Mesothelial cell of epicardium (in vitro differentiated cells): ENCODE measurements around the gene ANKRD62. TPM values are rescaled to one million over a fixed set of nuclear protein-coding genes. Genes with fewer than 3 reads are reported as not detected.
"Not testable (repeated sequence)": the region's sequence is repeated elsewhere in the genome, so short reads cannot be mapped to it uniquely, and the experiment has no call there.

Experiments
- DNase-seq, 2 experiments: peaks; one replicate each; pipeline ENCODE4 v3.0.0; 2021; ENCODE audit warnings: low spot score in 2 of 2; ENCODE audit not compliant: unreplicated experiment in 2 of 2
- H3K27ac Mint-ChIP-seq: 2 replicates; pipeline ENCODE4 v1.8.0; 2021; ENCODE audit warnings: mixed read lengths
- H3K27me3 Mint-ChIP-seq: 2 replicates; pipeline ENCODE4 v1.8.0; 2021; ENCODE audit warnings: low read depth, mixed read lengths
- H3K36me3 Mint-ChIP-seq: 2 replicates; pipeline ENCODE4 v1.8.0; 2021; ENCODE audit warnings: mixed read lengths
- H3K4me1 Mint-ChIP-seq: 2 replicates; pipeline ENCODE4 v1.8.0; 2021; ENCODE audit warnings: mixed read lengths
- H3K4me3 Mint-ChIP-seq: 2 replicates; pipeline ENCODE4 v1.8.0; 2021; ENCODE audit warnings: mild to moderate bottlenecking, moderate library complexity, mixed read lengths
- H3K9me3 Mint-ChIP-seq: 2 replicates; pipeline ENCODE4 v1.8.0; 2021; ENCODE audit warnings: mixed read lengths
- total RNA-seq: library from RNA; stranded (reverse); gene quantifications from 3 replicates; pipeline ENCODE4 v1.2.1, GENCODE V29; 2021
- TF ChIP-seq, protein P1 (sequence below): fragments of 200-600 bp; sonication (generic); IDR thresholded peaks from one replicate; pipeline ENCODE4 v1.5.0; 2021; ENCODE audit warnings: antibody characterized with exemption; ENCODE audit not compliant: unreplicated experiment

Gene ANKRD62
- total RNA-seq, 1 donor from 2014 or later = not detected

DNA sequence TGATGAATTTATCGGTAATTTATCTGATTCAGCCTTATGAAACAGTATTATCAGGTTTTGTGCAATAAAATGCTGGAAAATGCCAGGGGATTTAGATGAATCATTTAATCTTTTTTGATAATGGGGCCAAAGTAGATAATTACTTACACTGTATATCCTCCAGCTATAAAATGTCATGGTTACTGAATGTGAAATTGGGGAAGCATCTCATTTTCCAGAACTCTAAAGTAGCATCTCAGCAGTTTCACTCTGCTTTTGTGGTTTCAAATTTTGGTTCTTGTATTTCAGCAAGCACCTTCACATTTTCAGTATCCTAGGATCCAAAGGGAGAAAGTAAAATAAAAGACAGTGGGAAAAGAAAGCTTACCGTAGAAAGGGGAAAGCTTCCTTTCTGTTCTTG lies 12.8 kb downstream of the ANKRD62 start:
- H3K4me3 Mint-ChIP-seq = no peak overlapping the region
- TF ChIP-seq, protein P1, sequence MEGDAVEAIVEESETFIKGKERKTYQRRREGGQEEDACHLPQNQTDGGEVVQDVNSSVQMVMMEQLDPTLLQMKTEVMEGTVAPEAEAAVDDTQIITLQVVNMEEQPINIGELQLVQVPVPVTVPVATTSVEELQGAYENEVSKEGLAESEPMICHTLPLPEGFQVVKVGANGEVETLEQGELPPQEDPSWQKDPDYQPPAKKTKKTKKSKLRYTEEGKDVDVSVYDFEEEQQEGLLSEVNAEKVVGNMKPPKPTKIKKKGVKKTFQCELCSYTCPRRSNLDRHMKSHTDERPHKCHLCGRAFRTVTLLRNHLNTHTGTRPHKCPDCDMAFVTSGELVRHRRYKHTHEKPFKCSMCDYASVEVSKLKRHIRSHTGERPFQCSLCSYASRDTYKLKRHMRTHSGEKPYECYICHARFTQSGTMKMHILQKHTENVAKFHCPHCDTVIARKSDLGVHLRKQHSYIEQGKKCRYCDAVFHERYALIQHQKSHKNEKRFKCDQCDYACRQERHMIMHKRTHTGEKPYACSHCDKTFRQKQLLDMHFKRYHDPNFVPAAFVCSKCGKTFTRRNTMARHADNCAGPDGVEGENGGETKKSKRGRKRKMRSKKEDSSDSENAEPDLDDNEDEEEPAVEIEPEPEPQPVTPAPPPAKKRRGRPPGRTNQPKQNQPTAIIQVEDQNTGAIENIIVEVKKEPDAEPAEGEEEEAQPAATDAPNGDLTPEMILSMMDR = no peak
- H3K4me1 Mint-ChIP-seq = no peaks in the 10 kb centered on the region
- no peaks in the 10 kb centered on the region for H3K36me3 Mint-ChIP-seq
- DNase-seq = no peak
- no peak overlapping the region for H3K27ac Mint-ChIP-seq
- H3K9me3 Mint-ChIP-seq = peaks cover 2% of the 10 kb centered on the region
- peaks cover 69% of the 10 kb centered on the region for H3K27me3 Mint-ChIP-seq

DNA sequence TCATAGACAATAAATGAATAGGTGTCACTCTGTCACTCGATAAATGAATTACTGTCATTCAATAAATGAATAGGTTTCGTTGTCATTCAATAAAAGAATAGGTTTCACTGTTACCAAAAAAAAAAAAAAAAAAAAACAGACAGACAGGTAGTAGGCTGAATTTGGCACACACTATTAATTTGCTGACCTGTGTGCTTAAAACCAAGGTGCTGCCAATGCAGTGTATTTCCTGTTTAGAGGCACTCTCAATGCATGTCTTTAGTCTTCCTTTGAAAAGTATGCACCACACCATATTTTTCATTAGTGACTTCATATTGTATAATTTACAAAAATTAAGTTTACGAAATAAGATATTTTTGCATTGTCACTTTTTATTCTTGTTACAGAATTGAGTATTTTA lies 16.2 kb downstream of the ANKRD62 start:
- TF ChIP-seq, protein P1 = no peak
- Mint-ChIP-seq H3K27ac (no peak overlapping the region), H3K27me3 (peaks cover 59% of the 10 kb centered on the region), H3K4me3 (no peak overlapping the region), H3K36me3 (no peaks in the 10 kb centered on the region), H3K4me1 (no peaks in the 10 kb centered on the region), H3K9me3 (peaks cover 10% of the 10 kb centered on the region)
- no peak for DNase-seq

DNA sequence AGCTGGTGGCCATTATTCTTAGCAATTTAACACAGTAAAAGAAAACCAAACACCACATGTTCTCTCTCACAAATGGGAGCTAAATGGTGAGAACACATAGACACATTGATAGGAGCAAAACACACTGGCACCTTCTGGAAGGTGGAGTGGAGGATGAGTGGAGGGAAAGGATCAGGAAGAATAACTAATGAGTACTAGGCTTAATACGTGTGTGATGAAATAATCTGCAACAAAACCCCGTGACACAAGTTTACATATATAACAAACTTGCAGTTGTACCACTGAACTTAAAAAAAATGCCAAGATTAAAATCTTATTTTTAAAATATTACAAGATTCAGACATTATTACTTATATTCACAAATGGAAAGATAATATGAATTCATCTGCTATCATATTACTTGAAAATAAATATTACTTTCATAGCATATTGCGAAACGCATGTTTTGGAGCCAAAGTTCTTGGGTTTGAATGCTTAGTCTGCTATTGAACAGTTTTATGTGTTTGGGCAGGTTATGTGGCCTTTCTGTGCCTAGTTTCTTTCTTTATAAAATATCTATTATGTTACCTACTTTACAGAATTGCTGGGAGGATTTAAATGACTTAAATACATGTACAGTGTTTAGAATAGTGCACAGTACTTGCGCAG lies 20.5 kb downstream of the ANKRD62 start:
- peaks cover 51% of the 10 kb centered on the region for H3K27me3 Mint-ChIP-seq
- no peak overlapping the region for H3K27ac Mint-ChIP-seq
- peaks cover 10% of the 10 kb centered on the region for H3K9me3 Mint-ChIP-seq
- TF ChIP-seq, protein P1 = no peak
- H3K4me3 Mint-ChIP-seq = no peak overlapping the region
- H3K36me3 Mint-ChIP-seq = no peaks in the 10 kb centered on the region
- no peak for DNase-seq
- no peaks in the 10 kb centered on the region for H3K4me1 Mint-ChIP-seq

DNA sequence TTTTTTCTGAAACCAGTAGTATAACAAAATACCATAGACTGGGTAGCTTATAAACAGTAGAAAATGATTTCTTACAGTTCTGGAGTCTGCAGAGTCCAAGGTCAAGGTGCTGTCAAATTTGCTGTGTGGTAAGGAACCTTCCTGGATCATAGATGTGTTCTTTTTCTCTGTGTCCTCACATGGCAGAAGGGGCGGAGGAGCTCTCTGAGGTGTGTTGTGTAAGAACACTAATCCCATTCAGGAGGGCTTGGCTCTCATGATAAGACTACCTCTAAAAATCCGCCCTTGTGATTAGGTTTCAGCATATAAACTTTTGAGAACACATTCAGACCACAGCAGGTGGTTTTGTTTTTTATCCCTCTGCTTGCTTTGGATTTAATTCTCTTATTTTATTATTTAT lies 25.7 kb downstream of the ANKRD62 start:
- no peak for DNase-seq
- H3K27me3 Mint-ChIP-seq = peaks cover 27% of the 10 kb centered on the region
- H3K27ac Mint-ChIP-seq = no peak overlapping the region
- H3K9me3 Mint-ChIP-seq = no peaks in the 10 kb centered on the region
- no peaks in the 10 kb centered on the region for H3K36me3 Mint-ChIP-seq
- no peak overlapping the region for H3K4me3 Mint-ChIP-seq
- H3K4me1 Mint-ChIP-seq = no peaks in the 10 kb centered on the region
- TF ChIP-seq, protein P1 = no peak

DNA sequence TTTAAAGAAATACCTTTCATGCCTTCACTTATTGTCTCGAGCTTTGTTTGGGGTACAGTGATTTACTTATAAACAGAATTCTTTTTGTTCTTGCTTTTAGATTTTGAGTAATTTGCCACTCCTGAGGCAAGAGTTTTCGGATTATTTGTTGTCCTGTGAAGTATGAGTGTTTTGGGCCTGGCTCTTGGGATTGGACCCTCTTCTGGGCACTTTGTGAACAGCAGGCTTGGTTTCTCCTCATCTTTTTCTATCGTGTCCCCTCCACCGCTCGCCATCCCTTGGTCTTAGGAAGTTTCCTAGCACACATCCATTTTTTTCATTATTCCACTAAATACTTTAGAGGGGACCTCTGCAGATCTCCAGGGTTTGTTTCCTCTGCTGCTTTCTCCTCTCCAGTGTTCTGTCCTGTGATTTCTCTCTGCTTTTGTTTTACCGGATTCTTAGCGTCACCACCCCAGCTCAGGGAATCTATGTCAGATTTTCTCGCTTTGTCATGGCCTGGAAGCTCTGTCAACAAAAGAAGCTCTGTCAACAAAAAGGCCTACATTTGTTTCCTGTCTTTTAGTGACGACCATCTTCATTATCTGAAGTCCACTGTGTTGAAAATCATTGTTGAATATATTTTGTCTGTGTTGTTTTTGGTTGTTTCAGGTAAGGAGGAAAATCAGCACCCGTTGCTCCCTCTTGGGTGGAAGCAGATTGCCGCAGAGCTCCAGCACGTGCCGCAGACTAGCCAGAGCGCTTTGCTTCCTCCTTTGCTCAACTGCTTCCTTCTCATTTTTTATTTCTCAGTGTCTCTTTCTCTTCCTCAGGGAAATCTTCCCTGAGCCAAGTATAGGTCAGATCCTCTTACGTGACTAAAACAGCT lies 27.8 kb downstream of the ANKRD62 start:
- Mint-ChIP-seq H3K4me3 (peak overlapping the region; percentile 7), H3K9me3 (peaks cover 10% of the 10 kb centered on the region), H3K36me3 (no peaks in the 10 kb centered on the region), H3K27me3 (peaks cover 15% of the 10 kb centered on the region), H3K4me1 (no peaks in the 10 kb centered on the region), H3K27ac (no peak overlapping the region)
- no peak for DNase-seq
- TF ChIP-seq, protein P1 = no peak

DNA sequence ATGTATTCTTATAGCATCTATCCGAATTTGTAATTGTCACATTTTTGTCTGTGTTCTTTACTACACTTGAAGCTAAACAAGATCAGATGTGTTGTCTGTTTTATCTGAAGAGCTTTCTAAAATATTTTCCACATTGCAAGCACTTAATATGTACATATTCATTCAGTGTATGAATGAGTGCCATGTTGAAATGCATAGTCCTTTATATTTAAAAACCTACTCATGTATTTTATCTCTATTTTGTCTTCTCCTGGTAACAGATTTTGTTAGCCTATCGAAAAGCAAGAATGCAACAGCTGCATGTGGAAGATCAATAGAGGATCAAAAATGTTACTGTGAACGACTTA lies 28.4 kb downstream of the ANKRD62 start:
- H3K36me3 Mint-ChIP-seq, H3K4me3 Mint-ChIP-seq, H3K9me3 Mint-ChIP-seq, DNase-seq, H3K27ac Mint-ChIP-seq, H3K4me1 Mint-ChIP-seq: not testable (repeated sequence)
- peaks cover 12% of the 10 kb centered on the region for H3K27me3 Mint-ChIP-seq

DNA sequence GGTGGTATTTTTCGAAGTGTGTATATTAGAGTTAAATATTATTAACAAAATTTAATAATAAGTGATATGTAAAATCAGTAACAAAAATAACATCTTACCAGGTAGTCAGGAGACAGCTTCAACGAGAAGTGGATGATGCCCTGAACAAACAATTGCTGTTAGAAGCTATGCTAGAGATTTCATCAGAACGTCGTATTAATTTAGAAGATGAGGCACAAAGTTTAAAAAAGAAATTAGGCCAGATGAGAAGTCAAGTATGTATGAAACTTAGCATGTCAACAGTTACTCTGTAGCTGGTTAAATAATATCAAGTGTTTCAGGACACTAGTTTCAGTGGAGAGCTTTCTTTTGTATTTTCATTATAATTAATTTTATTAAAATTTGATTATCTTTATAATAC lies 34.0 kb downstream of the ANKRD62 start:
- not testable (repeated sequence) for H3K27ac Mint-ChIP-seq, DNase-seq, H3K4me3 Mint-ChIP-seq, H3K4me1 Mint-ChIP-seq, H3K36me3 Mint-ChIP-seq, H3K9me3 Mint-ChIP-seq
- peaks cover 10% of the 10 kb centered on the region for H3K27me3 Mint-ChIP-seq

DNA sequence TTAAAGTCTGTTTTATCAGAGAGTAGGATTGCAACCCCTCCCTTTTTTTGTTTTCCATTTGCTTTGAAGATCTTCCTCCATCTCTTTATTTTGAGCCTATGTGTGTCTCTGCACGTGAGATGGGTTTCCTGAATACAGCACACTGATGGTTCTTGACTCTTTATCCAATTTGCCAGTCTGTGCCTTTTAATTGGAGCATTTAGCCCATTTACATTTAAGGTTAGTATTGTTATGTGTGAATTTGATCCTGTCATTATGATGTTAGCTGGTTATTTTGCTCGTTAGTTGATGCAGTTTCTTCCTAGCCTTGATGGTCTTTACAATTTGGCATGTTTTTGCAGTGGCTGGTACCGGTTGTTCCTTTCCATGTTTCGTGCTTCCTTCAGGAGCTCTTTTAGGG lies 45.2 kb downstream of the ANKRD62 start:
- DNase-seq, H3K4me3 Mint-ChIP-seq, H3K9me3 Mint-ChIP-seq, H3K36me3 Mint-ChIP-seq, H3K27me3 Mint-ChIP-seq, H3K27ac Mint-ChIP-seq, H3K4me1 Mint-ChIP-seq: not testable (repeated sequence)

DNA sequence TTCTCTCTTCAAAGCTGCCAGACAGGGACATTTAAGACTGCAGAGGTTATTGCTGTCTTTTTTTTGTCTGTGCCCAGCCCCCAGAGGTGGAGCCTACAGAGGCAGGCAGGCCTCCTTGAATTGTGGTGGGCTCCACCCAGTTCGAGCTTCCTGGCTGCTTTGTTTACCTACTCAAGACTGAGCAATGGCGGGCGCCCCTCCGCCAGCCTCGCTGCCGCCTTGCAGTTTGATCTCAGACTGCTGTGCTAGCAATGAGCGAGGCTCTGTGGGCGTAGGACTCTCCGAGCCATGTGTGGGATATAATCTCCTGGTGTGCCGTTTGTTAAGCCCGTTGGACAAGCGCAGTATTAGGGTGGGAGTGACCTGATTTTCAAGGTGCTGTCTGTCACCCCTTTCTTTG lies 47.2 kb downstream of the ANKRD62 start:
- not testable (repeated sequence) for H3K27me3 Mint-ChIP-seq, H3K4me3 Mint-ChIP-seq, DNase-seq, H3K36me3 Mint-ChIP-seq, H3K9me3 Mint-ChIP-seq, H3K4me1 Mint-ChIP-seq, H3K27ac Mint-ChIP-seq
